Activated naive CD8-positive, alpha-beta T cell (primary cell): ENCODE data around the gene NEU4.
"Not testable (repeated sequence)": the region's sequence is repeated elsewhere in the genome, so short reads cannot be mapped to it uniquely, and the experiment has no call there.

Experiments
- H3K27ac Mint-ChIP-seq: one replicate; pipeline ENCODE4 v1.8.0; 2021; ENCODE audit warnings: mixed read lengths
- H3K27me3 Mint-ChIP-seq: one replicate; pipeline ENCODE4 v1.8.0; 2021; ENCODE audit warnings: mixed read lengths
- H3K36me3 Mint-ChIP-seq: one replicate; pipeline ENCODE4 v1.8.0; 2021; ENCODE audit warnings: mixed read lengths
- H3K4me1 Mint-ChIP-seq: one replicate; pipeline ENCODE4 v1.8.0; 2021; ENCODE audit warnings: low read depth, mixed read lengths
- H3K4me3 Mint-ChIP-seq: one replicate; pipeline ENCODE4 v1.8.0; 2021; ENCODE audit warnings: mild to moderate bottlenecking, mixed read lengths
- H3K9me3 Mint-ChIP-seq: one replicate; pipeline ENCODE4 v1.8.0; 2021; ENCODE audit warnings: low read depth, mixed read lengths

The NEU4 gene

DNA sequence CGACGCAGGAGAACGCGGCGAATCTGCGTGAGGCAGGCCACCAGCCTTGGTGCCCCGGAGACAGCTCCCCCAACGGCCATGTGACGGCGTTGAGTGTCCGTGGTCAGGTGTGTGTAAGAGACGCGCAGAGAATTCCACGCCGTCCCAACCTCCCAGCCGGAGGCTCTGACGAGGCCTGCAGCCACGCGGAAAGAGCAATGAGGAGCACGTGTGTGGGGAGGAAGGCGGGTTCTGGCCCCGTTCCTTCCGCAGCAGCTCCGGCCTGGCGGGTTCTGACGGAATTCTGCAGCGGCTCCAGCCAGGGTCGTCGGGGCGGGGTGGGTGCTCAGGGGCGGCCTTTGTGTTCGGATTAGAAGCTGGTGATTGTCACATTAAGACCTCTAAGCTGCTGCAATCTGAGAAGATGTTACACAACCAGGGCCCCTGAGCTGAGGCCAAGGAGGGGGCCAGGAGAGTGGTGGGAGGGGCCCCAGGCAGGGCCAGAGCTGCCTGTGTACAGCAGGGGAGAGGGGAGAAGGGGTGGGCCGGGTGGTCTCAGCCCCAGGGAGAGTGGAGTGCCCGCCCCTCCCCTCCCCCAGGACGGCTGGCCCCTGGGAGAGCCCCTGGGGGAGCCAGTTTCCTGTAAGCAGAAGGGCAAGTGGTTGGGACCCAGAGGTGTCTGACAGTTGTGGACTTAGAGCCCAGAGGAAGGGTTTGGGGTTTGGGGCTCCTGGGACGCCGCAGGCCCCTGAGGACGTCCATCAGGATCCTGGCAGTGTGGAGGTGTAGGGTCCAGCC is 37.5 kb upstream of the NEU4 start:
- peak overlapping the region; percentile 61 for H3K4me3 Mint-ChIP-seq
- H3K4me1 Mint-ChIP-seq = peaks cover 11% of the 10 kb centered on the region
- no peaks in the 10 kb centered on the region for H3K27me3 Mint-ChIP-seq
- no peaks in the 10 kb centered on the region for H3K36me3 Mint-ChIP-seq
- H3K27ac Mint-ChIP-seq = peak overlapping the region; percentile 46
- H3K9me3 Mint-ChIP-seq = no peaks in the 10 kb centered on the region

- Mint-ChIP-seq H3K27ac (peak overlapping the region; percentile 46), H3K27me3 (no peaks in the 10 kb centered on the region), H3K4me3 (peak overlapping the region; percentile 61), H3K9me3 (no peaks in the 10 kb centered on the region), H3K4me1 (peaks cover 11% of the 10 kb centered on the region), H3K36me3 (no peaks in the 10 kb centered on the region)
Observed at GRCh38 chr2:241772063-241772499, 36.9 kb upstream of the NEU4 start.

GRCh38 chr2:241773511-241774418 is 35.2 kb upstream of the NEU4 start:
- Mint-ChIP-seq H3K9me3 (no peaks in the 10 kb centered on the region), H3K27me3 (no peaks in the 10 kb centered on the region), H3K4me1 (peaks cover 11% of the 10 kb centered on the region), H3K4me3 (no peak overlapping the region), H3K27ac (no peak overlapping the region), H3K36me3 (no peaks in the 10 kb centered on the region)

DNA sequence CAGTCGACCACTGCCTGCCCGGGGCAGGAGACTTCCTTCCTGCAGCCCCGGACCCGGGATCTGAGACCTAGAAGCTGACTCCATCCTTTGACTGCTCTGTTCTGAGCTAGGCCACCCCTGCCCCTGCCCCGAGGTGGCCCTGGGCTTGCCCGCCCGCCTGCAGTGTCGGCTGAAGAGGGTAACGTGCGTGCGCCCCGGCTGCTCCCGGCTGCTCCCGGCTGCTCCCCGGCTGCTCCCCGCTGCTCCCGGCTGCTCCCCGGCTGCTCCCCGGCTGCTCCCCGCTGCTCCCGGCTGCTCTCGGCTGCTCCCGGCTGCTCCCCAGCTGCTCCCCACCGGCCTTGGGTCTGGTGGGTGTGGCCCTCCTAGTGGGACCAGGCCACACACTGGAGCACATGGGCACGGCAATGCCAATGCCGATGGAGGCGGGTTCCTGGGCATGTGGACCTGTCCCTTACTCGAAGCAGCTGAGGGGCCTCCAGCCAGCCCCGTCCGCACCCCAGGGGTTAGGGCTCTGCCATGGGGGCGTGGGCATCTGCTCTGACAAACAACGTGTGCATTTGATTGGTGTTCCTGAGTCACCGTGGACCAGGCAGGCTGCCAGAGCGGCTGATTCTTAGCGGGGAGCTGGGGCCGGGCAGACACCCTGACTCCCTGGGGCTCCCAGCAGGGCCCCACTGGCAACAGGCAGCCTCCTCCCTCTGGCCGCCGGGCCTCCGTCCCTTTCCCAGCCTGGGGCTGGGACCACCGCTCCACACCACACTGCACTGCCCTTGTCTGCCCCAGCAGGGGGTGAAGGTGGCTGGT is 34.4 kb upstream of the NEU4 start:
- Mint-ChIP-seq H3K27ac (no peak overlapping the region), H3K4me3 (no peak overlapping the region), H3K36me3 (no peaks in the 10 kb centered on the region), H3K4me1 (peaks cover 11% of the 10 kb centered on the region), H3K9me3 (no peaks in the 10 kb centered on the region), H3K27me3 (no peaks in the 10 kb centered on the region)

- Mint-ChIP-seq H3K36me3 (no peaks in the 10 kb centered on the region), H3K4me3 (no peak overlapping the region), H3K9me3 (no peaks in the 10 kb centered on the region), H3K27me3 (no peaks in the 10 kb centered on the region), H3K4me1 (peaks cover 11% of the 10 kb centered on the region), H3K27ac (no peak overlapping the region)
Observed at GRCh38 chr2:241775223-241776177, 33.5 kb upstream of the NEU4 start.

DNA sequence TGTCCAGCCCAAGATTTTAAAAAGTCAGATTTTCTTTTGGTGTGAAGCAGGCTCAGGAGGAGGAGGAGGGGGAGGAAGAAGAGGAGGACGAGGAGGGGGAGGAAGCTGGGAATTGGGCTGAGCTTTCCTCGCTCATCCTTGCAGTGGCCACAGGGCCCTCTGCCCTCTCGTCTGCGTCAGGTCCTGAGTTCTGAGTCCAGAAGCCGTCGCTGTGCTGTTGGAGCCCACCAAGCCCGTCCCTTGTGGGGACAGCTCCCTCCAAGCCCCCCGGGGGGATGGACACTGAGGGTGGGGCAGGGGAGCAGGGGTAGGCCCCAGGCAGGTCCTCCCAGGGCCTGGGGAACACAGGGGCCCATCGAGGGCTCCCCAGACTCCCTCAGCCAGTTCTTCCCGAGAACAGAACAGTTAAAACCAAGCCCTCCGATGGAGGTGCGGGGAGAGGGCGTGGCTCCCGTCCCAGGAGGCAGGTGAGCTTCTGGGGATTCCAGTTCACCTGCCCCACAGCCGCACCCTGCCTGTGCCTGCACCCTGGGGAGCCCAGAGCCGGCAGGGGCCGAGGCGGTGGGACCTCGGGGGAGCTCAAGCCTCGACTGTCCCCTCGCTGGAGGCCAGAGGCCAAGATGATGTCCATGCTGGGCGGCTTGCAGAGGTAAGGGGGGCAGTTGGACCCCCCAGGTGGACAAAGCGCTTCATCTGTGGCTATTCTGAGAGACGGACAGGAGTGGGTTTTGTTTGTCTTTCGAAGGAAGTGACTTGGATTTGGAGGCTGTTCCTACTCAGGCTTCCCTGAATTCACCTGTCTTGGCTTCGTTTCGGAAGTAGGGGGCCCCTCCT is 32.4 kb upstream of the NEU4 start, which contains the start of gene GAL3ST2:
Gene GAL3ST2 (plus strand): TSS at position 487 of the 834 bp plus-strand sequence. CDS start 134 bp downstream, at position 621.
- H3K9me3 Mint-ChIP-seq = peaks cover 6% of the 10 kb centered on the region
- no peaks in the 10 kb centered on the region for H3K27me3 Mint-ChIP-seq
- H3K4me3 Mint-ChIP-seq = no peak within 1 kb of the TSS
- no peaks in the 10 kb centered on the region for H3K36me3 Mint-ChIP-seq
- no peak within 1 kb of the TSS for H3K27ac Mint-ChIP-seq
- peaks cover 11% of the 10 kb centered on the region for H3K4me1 Mint-ChIP-seq

- Mint-ChIP-seq H3K9me3 (peaks cover 6% of the 10 kb centered on the region), H3K27me3 (no peaks in the 10 kb centered on the region), H3K36me3 (no peaks in the 10 kb centered on the region), H3K4me1 (peaks cover 6% of the 10 kb centered on the region), H3K4me3 (no peak overlapping the region), H3K27ac (no peak overlapping the region)
Observed at GRCh38 chr2:241777170-241777685, 31.8 kb upstream of the NEU4 start.

DNA sequence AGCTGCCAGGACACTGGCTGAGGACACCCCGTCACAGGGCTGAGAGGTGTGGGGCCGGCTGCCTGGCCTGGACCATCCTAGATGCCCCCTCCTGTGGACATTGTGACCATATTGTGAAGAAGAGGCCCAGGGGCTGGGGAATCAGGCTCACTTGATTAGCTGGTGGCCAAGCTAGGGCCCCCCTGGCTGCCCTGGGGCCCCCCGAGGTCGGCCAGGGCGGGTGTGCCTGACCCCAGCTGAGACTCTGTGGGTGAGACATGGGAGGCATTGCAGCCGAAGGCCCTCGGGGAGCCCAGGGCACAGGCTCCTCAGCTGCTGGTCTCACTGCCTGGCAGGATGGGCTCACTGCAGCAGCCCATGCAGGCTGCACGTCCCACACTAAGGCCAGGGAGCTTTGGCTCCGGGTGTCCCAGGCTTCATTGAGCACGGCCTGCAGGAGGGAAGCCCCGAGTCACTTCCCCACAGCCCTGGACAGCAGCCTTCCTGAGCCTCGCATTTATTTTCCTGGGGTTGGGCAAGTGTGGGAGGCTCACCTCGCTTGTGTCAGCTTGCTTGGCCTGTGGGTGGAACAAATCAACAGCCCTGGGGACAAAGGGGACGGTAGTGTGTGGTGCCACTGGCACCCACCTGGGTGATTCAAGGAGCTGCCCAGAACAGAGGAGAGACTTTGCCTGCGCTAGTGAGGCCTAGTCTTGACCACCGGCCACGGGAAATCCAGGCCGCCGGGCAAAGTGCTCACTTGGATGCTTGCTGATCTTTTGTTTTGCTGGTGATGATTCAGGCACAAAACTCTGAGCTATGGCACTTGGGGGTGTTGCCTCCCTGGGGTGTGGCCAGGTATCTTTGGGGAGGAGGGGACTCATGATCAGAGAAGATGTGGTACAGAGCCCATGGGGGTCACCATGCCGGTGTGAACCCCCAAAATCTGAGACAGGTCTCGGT is 31.0 kb upstream of the NEU4 start:
- no peaks in the 10 kb centered on the region for H3K27me3 Mint-ChIP-seq
- H3K9me3 Mint-ChIP-seq = peaks cover 6% of the 10 kb centered on the region
- H3K4me3 Mint-ChIP-seq = no peak overlapping the region
- H3K4me1 Mint-ChIP-seq = peaks cover 1% of the 10 kb centered on the region
- no peaks in the 10 kb centered on the region for H3K36me3 Mint-ChIP-seq
- no peak overlapping the region for H3K27ac Mint-ChIP-seq

- no peaks in the 10 kb centered on the region for H3K4me1 Mint-ChIP-seq
- H3K27me3 Mint-ChIP-seq = no peaks in the 10 kb centered on the region
- H3K27ac Mint-ChIP-seq = no peak overlapping the region
- peaks cover 6% of the 10 kb centered on the region for H3K9me3 Mint-ChIP-seq
- H3K4me3 Mint-ChIP-seq = no peak overlapping the region
- H3K36me3 Mint-ChIP-seq = no peaks in the 10 kb centered on the region
Observed at GRCh38 chr2:241780939-241781569, 27.9 kb upstream of the NEU4 start.

DNA sequence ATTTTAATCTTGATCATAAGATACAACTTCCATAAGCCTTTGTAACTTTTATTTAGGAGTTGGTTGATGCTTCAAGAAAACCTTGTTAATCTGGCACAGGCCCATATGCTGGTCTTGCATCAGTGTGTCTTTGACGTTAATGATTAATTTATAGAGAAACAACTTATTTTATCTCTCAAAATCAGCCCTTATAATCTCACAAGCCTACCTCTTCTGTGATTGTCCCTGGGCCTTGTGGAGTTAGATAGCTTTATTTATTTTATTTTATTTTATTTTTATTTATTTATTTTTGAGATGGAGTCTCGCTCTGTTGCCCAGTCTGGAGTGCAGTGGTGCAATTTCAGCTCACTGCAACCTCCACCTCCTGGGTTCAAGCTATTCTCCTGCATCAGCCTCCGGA is 26.9 kb upstream of the NEU4 start:
- not testable (repeated sequence) for H3K9me3 Mint-ChIP-seq, H3K4me1 Mint-ChIP-seq, H3K27ac Mint-ChIP-seq, H3K36me3 Mint-ChIP-seq, H3K27me3 Mint-ChIP-seq, H3K4me3 Mint-ChIP-seq

- Mint-ChIP-seq H3K27ac (peak overlapping the region; percentile 72), H3K4me1 (peaks cover 21% of the 10 kb centered on the region), H3K4me3 (peak overlapping the region; percentile 21), H3K9me3 (no peaks in the 10 kb centered on the region), H3K27me3 (no peaks in the 10 kb centered on the region), H3K36me3 (no peaks in the 10 kb centered on the region)
Observed at GRCh38 chr2:241788135-241788534, 20.9 kb upstream of the NEU4 start.

DNA sequence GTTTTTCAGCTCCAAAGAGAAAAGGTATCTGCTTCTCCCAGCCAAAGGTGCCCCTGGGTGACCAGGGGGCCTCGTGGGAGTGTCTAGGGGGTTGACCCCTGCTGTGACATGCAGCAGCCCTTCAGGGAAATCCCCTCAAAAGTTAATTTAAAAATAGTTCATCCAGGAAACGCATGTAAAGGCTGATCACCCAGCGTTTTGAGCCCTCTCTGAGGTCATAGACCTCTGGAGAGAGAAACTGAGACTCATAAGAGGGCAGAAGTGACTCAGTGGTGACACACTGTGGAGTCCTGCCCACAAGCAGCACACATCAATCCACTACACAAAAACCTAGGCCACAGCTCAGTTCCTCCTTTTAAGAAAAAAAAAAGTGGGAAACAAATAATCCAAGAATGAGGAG is 20.4 kb upstream of the NEU4 start:
- Mint-ChIP-seq H3K27me3 (no peaks in the 10 kb centered on the region), H3K4me3 (peak overlapping the region; percentile 21), H3K36me3 (no peaks in the 10 kb centered on the region), H3K9me3 (no peaks in the 10 kb centered on the region), H3K27ac (peak overlapping the region; percentile 72), H3K4me1 (peaks cover 21% of the 10 kb centered on the region)
